ENCODE measurements around the gene SRSF3.

GRCh38 chr6:36559011-36559793 lies 35.0 kb upstream of the SRSF3 start:
- no peak for TF ChIP-seq CTCF (IDR thresholded peaks at IDR 0.05; ENCODE audit: insufficient read depth, low read length, poor library complexity, severe bottlenecking)
- no peak for TF ChIP-seq EZH2phosphoT487 (conservative IDR thresholded peaks at IDR 0.05; ENCODE audit: low read length)

Measured in SU-DHL-6 (cell line).